Measurements from ENCODE around the gene OXSR1.
"Not testable (repeated sequence)": the region's sequence is repeated elsewhere in the genome, so short reads cannot be mapped to it uniquely, and the experiment has no call there.

Gene OXSR1

GRCh38 chr3:38163841-38164642 is 1.3 kb upstream of the OXSR1 start:
- no peak for DNase-seq (ENCODE audit: low read depth in 2 of 3, low spot score in 2 of 3)

- DNase-seq (ENCODE audit: low read depth in 2 of 3, low spot score in 2 of 3): no peak
These were observed 740 bp upstream of the OXSR1 start for GRCh38 chr3:38164643-38164951.

- DNase-seq (ENCODE audit: low read depth in 2 of 3, low spot score in 2 of 3): no peak
These were observed 518 bp downstream of the OXSR1 start for GRCh38 chr3:38165722-38166387.

- no peak for DNase-seq (ENCODE audit: low read depth in 2 of 3, low spot score in 2 of 3)
These were observed 2.3 kb downstream of the OXSR1 start for GRCh38 chr3:38167591-38167990.

- DNase-seq (ENCODE audit: low read depth in 2 of 3, low spot score in 2 of 3): no peak
These were observed 3.1 kb downstream of the OXSR1 start for GRCh38 chr3:38168151-38169026.

- DNase-seq (ENCODE audit: low read depth in 2 of 3, low spot score in 2 of 3): no peak
These were observed 3.6 kb downstream of the OXSR1 start for GRCh38 chr3:38169027-38169317.

GRCh38 chr3:38170722-38171121 is 5.4 kb downstream of the OXSR1 start:
- no peak for DNase-seq (ENCODE audit: low read depth in 2 of 3, low spot score in 2 of 3)

GRCh38 chr3:38171622-38172021 is 6.3 kb downstream of the OXSR1 start:
- DNase-seq (ENCODE audit: low read depth in 2 of 3, low spot score in 2 of 3): no peak

GRCh38 chr3:38173834-38174418 is 8.6 kb downstream of the OXSR1 start:
- DNase-seq (ENCODE audit: low read depth in 2 of 3, low spot score in 2 of 3): no peak

- no peak for DNase-seq (ENCODE audit: low read depth in 2 of 3, low spot score in 2 of 3)
These were observed 11.8 kb downstream of the OXSR1 start for GRCh38 chr3:38177181-38177580.

- no peak for DNase-seq (ENCODE audit: low read depth in 2 of 3, low spot score in 2 of 3)
These were observed 21.4 kb downstream of the OXSR1 start for GRCh38 chr3:38186781-38187180.

- DNase-seq (ENCODE audit: low read depth in 2 of 3, low spot score in 2 of 3): no peak
These were observed 25.1 kb downstream of the OXSR1 start for GRCh38 chr3:38190481-38190881.

- not testable (repeated sequence) for DNase-seq (ENCODE audit: low read depth in 2 of 3, low spot score in 2 of 3)
These were observed 37.6 kb downstream of the OXSR1 start for GRCh38 chr3:38202931-38203330.

GRCh38 chr3:38203690-38204089 is 38.4 kb downstream of the OXSR1 start:
- no peak for DNase-seq (ENCODE audit: low read depth in 2 of 3, low spot score in 2 of 3)

- DNase-seq (ENCODE audit: low read depth in 2 of 3, low spot score in 2 of 3): no peak
These were observed 39.5 kb downstream of the OXSR1 start for GRCh38 chr3:38204599-38205471.

- no peak for DNase-seq (ENCODE audit: low read depth in 2 of 3, low spot score in 2 of 3)
These were observed 40.1 kb downstream of the OXSR1 start for GRCh38 chr3:38205472-38205805.

GRCh38 chr3:38207254-38208003 is 42.1 kb downstream of the OXSR1 start:
- no peak for DNase-seq (ENCODE audit: low read depth in 2 of 3, low spot score in 2 of 3)

- DNase-seq (ENCODE audit: low read depth in 2 of 3, low spot score in 2 of 3): no peak
These were observed 44.9 kb downstream of the OXSR1 start for GRCh38 chr3:38210141-38210757.

- DNase-seq (ENCODE audit: low read depth in 2 of 3, low spot score in 2 of 3): no peak
These were observed 46.8 kb downstream of the OXSR1 start for GRCh38 chr3:38212141-38212540.

- DNase-seq (ENCODE audit: low read depth in 2 of 3, low spot score in 2 of 3): no peak
These were observed 49.2 kb downstream of the OXSR1 start for GRCh38 chr3:38214560-38214959.
